ENCODE data around the gene TPM3.
"Not testable (repeated sequence)": the region's sequence is repeated elsewhere in the genome, so short reads cannot be mapped to it uniquely, and the experiment has no call there.

Gene TPM3

GRCh38 chr1:154206196-154206595 lies 14.3 kb upstream of the TPM3 start, which contains the start of gene CFAP141:
CFAP141 (minus strand) TSS chr1:154206333; CDS start chr1:154206307, 26 bp downstream.
- no peak for DNase-seq (ENCODE audit: low read depth, low spot score)

GRCh38 chr1:154205778-154206177 lies 13.9 kb upstream of the TPM3 start:
- DNase-seq (ENCODE audit: low read depth, low spot score): not testable (repeated sequence)

- no peak for DNase-seq (ENCODE audit: low read depth, low spot score)
These were observed 7.6 kb upstream of the TPM3 start for GRCh38 chr1:154199563-154199879.

GRCh38 chr1:154198756-154199562 lies 7.1 kb upstream of the TPM3 start:
- peak; percentile 30 for DNase-seq (ENCODE audit: low read depth, low spot score)

GRCh38 chr1:154193821-154194220 lies 1.9 kb upstream of the TPM3 start:
- DNase-seq (ENCODE audit: low read depth, low spot score): no peak

GRCh38 chr1:154192476-154192875 lies 576 bp upstream of the TPM3 start:
- DNase-seq (ENCODE audit: low read depth, low spot score): no peak

GRCh38 chr1:154190550-154190949 lies 1.4 kb downstream of the TPM3 start:
- no peak for DNase-seq (ENCODE audit: low read depth, low spot score)

GRCh38 chr1:154186852-154187501 lies 4.9 kb downstream of the TPM3 start:
- no peak for DNase-seq (ENCODE audit: low read depth, low spot score)

GRCh38 chr1:154186177-154186576 lies 5.7 kb downstream of the TPM3 start:
- peak; percentile 77 for DNase-seq (ENCODE audit: low read depth, low spot score)

- DNase-seq (ENCODE audit: low read depth, low spot score): peak; percentile 100
These were observed 8.6 kb downstream of the TPM3 start for GRCh38 chr1:154183046-154183915.

- peak; percentile 71 for DNase-seq (ENCODE audit: low read depth, low spot score)
These were observed 9.4 kb downstream of the TPM3 start for GRCh38 chr1:154182344-154183045.

- DNase-seq (ENCODE audit: low read depth, low spot score): no peak
These were observed 10.0 kb downstream of the TPM3 start for GRCh38 chr1:154181944-154182343.

- DNase-seq (ENCODE audit: low read depth, low spot score): peak; percentile 53
These were observed 11.8 kb downstream of the TPM3 start for GRCh38 chr1:154179946-154180687.

- DNase-seq (ENCODE audit: low read depth, low spot score): peak; percentile 32
These were observed 12.7 kb downstream of the TPM3 start for GRCh38 chr1:154178911-154179811.

GRCh38 chr1:154178013-154178412 lies 13.9 kb downstream of the TPM3 start:
- DNase-seq (ENCODE audit: low read depth, low spot score): no peak

- no peak for DNase-seq (ENCODE audit: low read depth, low spot score)
These were observed 15.6 kb downstream of the TPM3 start for GRCh38 chr1:154176337-154176736.

GRCh38 chr1:154174654-154175053 lies 17.2 kb downstream of the TPM3 start:
- DNase-seq (ENCODE audit: low read depth, low spot score): no peak

GRCh38 chr1:154171880-154172279 lies 20.0 kb downstream of the TPM3 start:
- DNase-seq (ENCODE audit: low read depth, low spot score): no peak

- no peak for DNase-seq (ENCODE audit: low read depth, low spot score)
These were observed 20.7 kb downstream of the TPM3 start for GRCh38 chr1:154171223-154171583.

All from ELF-1 (cell line).